ENCODE data around the gene FBXW9.

DNA sequence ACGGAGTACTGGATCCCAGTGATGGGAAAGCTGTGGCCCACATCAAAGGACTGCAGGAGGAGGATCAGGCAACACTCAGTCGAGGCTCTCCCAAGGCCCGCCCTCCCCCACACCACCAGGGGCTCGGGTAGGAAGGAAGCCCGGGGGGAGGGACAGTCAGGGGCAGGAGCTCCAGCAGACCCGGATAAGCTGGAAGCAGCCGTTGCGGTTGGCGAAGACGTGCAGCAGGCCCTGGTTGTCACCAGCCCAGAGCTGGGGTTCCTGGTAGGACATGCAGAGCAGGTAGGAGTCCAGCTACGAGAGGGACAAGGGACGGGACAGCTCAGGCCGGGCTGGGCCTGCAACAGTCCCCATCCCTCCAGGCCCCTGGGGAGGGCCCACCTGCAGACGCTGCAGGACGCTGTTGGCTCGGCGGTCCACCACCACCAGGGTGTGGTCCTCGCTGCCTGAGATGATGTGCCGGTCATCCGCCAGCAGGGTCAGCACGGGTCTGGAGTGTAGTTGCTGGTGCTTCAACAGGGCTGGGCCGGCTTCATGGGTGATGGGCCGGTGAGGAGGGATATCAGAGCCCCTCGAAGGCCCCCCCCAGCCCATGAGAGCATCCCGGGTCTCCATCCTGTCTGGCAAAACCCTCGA, 6.7 kb downstream of the FBXW9 start:
- TF ChIP-seq, protein P1, sequence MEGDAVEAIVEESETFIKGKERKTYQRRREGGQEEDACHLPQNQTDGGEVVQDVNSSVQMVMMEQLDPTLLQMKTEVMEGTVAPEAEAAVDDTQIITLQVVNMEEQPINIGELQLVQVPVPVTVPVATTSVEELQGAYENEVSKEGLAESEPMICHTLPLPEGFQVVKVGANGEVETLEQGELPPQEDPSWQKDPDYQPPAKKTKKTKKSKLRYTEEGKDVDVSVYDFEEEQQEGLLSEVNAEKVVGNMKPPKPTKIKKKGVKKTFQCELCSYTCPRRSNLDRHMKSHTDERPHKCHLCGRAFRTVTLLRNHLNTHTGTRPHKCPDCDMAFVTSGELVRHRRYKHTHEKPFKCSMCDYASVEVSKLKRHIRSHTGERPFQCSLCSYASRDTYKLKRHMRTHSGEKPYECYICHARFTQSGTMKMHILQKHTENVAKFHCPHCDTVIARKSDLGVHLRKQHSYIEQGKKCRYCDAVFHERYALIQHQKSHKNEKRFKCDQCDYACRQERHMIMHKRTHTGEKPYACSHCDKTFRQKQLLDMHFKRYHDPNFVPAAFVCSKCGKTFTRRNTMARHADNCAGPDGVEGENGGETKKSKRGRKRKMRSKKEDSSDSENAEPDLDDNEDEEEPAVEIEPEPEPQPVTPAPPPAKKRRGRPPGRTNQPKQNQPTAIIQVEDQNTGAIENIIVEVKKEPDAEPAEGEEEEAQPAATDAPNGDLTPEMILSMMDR (conservative IDR thresholded peaks at IDR 0.05; ENCODE audit: low read depth, low read length) = no peak
- TF ChIP-seq SMC3 (IDR thresholded peaks at IDR 0.05; ENCODE audit: low read depth, low read length) (no peak), POLR2A (IDR thresholded peaks at IDR 0.05; ENCODE audit: low read depth, low read length) (no peak), RCOR1 (IDR thresholded peaks at IDR 0.05; ENCODE audit: insufficient replicate concordance, low read length) (no peak), FOS (IDR thresholded peaks at IDR 0.05; ENCODE audit: low read depth, low read length) (no peak), CHD1 (IDR thresholded peaks at IDR 0.05; ENCODE audit: low read depth, low read length) (no peak), NFE2L2 (IDR thresholded peaks at IDR 0.05; ENCODE audit: low read depth, low read length) (no peak), BHLHE40 (IDR thresholded peaks at IDR 0.05; ENCODE audit: low read depth, low read length) (no peak), RAD21 (IDR thresholded peaks at IDR 0.05; ENCODE audit: low read length) (no peak), CEBPB (IDR thresholded peaks at IDR 0.05; ENCODE audit: low read depth, low read length) (no peak)

All from IMR-90 (cell line).